NB4 (cell line): ENCODE results near the gene UGT8.

Experiments used
- CTCF ChIP-seq: IDR thresholded peaks from one replicate; pipeline ENCODE4 v1.5.1; 2012; ENCODE audit warnings: low read depth, low read length
- MAX ChIP-seq: IDR thresholded peaks from 2 replicates; pipeline ENCODE4 v1.6.1; 2011; ENCODE audit warnings: low read depth, low read length
- MYC ChIP-seq: IDR thresholded peaks from 2 replicates; pipeline ENCODE4 v1.6.1; 2011; ENCODE audit warnings: low read depth, low read length
- POLR2A ChIP-seq: IDR thresholded peaks from 2 replicates; pipeline ENCODE4 v1.6.1; 2011; ENCODE audit warnings: mild to moderate bottlenecking; ENCODE audit not compliant: insufficient read length; ENCODE audit errors: extremely low read depth

GRCh38 chr4:114599231-114599902 is 760 bp downstream of the UGT8 start:
- no peak for TF ChIP-seq MAX
- TF ChIP-seq CTCF: no peak
- no peak for TF ChIP-seq POLR2A
- TF ChIP-seq MYC: no peak
